PFSK-1 (cell line): Measurements from ENCODE around the gene SLIT3.

Experiments used
- POLR2AphosphoS5 ChIP-seq: IDR thresholded peaks from 2 replicates; pipeline ENCODE4 v1.6.1; 2012; ENCODE audit warnings: low read depth, mild to moderate bottlenecking, control low read depth, low read length, moderate library complexity
- TAF1 ChIP-seq: IDR thresholded peaks from 2 replicates; pipeline ENCODE4 v1.6.1; 2012; ENCODE audit warnings: low read length, control low read depth, borderline replicate concordance; ENCODE audit not compliant: insufficient read depth

GRCh38 chr5:168953351-168953750, 347.6 kb downstream of the SLIT3 start:
- TF ChIP-seq POLR2AphosphoS5 (no peak), TAF1 (no peak)
